ENCODE results near the gene MARCHF2. TPM values are rescaled to one million over a fixed set of nuclear protein-coding genes. Genes with fewer than 3 reads are reported as not detected.
"Not testable (repeated sequence)": the region's sequence is repeated elsewhere in the genome, so short reads cannot be mapped to it uniquely, and the experiment has no call there.

The MARCHF2 gene
- total RNA-seq, 6 donors from 2014 or later: 72.2 to 266 (median 111) TPM

DNA sequence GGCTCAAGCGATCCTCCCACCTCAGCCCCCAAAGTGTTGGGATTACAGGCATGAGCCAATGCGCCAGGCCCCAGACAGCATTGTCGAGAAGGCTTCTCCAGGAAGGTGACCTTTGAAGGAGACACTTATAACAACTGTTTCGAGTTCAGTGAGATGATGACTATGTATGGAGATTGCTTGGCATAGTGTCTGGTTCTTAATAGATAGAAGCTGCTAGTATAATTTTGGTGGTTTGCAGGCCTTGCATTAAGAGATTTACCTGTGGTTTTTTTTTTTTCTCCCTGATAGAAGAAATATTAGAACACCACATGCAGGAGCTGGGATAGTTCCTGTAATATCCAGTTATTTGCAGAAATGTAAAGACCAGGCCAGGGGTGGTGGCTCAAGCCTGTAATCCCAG lies 3.7 kb downstream of the MARCHF2 start:
- Histone ChIP-seq H3K9me3 (no peaks in the 10 kb centered on the region), H3K4me3 (no peak overlapping the region), H3K4me1 (peaks cover 26 to 46% (median 40%) of the 10 kb centered on the region in 4 donors), H3K27me3 (no peaks in the 10 kb centered on the region), H3K27ac (peak overlapping the region in 1 of 4 donors; percentile 27), H3K36me3 (peaks cover 0 to 13% (median 8%) of the 10 kb centered on the region in 4 donors)
- no peak for ATAC-seq (ENCODE audit: low FRiP score in 2 of 2)
- WGBS, 2 donors: 74 to 92% methylated on average over 4 of the region's 4 CpGs
- no peak for TF ChIP-seq POLR2A (IDR thresholded peaks at IDR 0.05)
- TF ChIP-seq CTCF (IDR thresholded peaks at IDR 0.05): no peak
- TF ChIP-seq POLR2AphosphoS5 (IDR thresholded peaks at IDR 0.05): no peak
- no peak for TF ChIP-seq EP300 (IDR thresholded peaks at IDR 0.05)
- no peak for DNase-seq

DNA sequence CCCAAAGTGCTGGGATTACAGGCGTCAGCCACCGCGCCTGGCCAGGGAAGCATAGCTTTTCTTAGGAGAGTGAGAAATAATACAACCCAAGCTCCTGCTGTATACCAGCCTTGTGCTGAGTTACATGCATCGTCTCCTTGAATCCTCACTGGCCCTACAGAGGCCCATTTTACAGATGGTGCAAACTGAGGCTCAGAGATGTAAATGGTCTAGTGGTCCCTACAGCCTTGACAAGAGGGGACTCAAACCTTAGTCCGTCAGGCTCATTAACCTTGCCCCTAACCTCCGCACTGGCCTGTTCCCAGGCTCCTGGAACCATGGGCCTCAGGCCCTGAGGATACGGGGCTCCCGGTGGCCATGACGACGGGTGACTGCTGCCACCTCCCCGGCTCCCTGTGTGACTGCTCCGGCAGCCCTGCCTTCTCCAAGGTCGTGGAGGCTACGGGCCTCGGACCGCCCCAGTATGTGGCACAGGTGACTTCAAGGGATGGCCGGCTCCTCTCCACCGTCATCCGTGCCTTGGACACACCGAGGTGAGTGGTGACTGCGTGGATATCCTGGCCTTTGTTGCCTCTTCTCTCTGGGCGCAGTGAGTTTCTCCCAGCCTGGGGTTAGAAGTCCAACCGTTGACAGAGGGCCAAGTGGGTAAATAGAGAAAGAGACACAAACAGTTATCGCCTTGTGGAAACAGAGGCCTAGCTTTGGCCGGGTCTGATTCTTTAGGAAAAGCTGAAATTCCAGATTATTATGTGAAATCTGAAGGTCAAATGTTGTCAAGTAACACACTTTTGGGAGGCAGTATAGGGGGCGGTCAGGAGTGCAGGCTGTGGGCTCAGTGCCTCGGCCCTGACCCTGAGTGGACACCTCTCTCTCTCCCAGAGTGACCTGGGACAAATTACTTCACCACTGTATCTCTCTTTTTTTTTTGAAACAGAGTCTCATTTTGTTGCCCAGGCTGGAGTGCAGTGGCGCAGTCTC lies 8.7 kb downstream of the MARCHF2 start:
- no peak overlapping the region for H3K27ac ChIP-seq
- ATAC-seq (ENCODE audit: low FRiP score in 2 of 2): no peak
- DNase-seq: peak in 1 of 2 donors; percentile 66

DNA sequence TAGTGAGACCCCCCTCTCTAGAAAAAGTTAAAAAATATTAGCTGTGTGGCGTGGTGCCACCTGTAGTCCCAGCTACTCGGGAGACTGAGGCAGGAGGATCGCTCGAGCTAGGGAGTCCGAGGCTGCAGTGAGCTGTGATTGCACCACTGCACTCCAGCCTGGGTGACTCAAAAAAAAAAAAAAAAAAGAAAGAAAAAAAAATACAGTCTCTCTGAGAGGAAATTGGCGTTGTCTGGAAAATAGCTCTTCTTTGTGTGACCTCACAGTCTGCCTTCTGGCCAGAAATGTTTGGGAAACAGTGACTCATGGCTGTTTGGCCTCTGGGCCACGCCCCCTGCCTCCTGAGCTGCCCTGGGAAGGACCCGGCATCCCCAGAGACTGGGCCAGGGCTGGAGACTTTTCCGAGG lies 10.7 kb downstream of the MARCHF2 start:
- WGBS, 2 donors: 33 to 38% methylated on average over 9 of the region's 9 CpGs
- no peaks in the 10 kb centered on the region for H3K9me3 ChIP-seq
- peak overlapping the region; percentile 78 to 83 (median 82) for H3K27ac ChIP-seq
- peaks cover 0 to 30% (median 17%) of the 10 kb centered on the region in 4 donors for H3K36me3 ChIP-seq
- DNase-seq (peak; percentile 65 to 88), ATAC-seq (ENCODE audit: low FRiP score in 2 of 2) (peak; percentile 92 to 96)
- TF ChIP-seq EP300 (IDR thresholded peaks at IDR 0.05) (peak in 2 of 4 donors; percentile 42 to 77), POLR2AphosphoS5 (IDR thresholded peaks at IDR 0.05) (peak; percentile 74 to 87), POLR2A (IDR thresholded peaks at IDR 0.05) (no peak), CTCF (IDR thresholded peaks at IDR 0.05) (no peak)
- H3K4me1 ChIP-seq: peaks cover 17 to 24% (median 20%) of the 10 kb centered on the region in 4 donors
- peak overlapping the region in 1 of 4 donors; percentile 11 for H3K4me3 ChIP-seq
- no peaks in the 10 kb centered on the region for H3K27me3 ChIP-seq

More for the DNA sequence above, 8.7 kb downstream of the MARCHF2 start:
- Histone ChIP-seq H3K4me1 (peaks cover 29 to 43% (median 34%) of the 10 kb centered on the region in 4 donors), H3K27me3 (no peaks in the 10 kb centered on the region), H3K4me3 (no peak overlapping the region), H3K9me3 (no peaks in the 10 kb centered on the region), H3K36me3 (peaks cover 0 to 29% (median 17%) of the 10 kb centered on the region in 4 donors)
- 94 to 95% methylated on average over 16 to 23 of the region's 28 CpGs for WGBS, 2 donors
- TF ChIP-seq POLR2AphosphoS5 (IDR thresholded peaks at IDR 0.05): no peak
- no peak for TF ChIP-seq CTCF (IDR thresholded peaks at IDR 0.05)
- TF ChIP-seq POLR2A (IDR thresholded peaks at IDR 0.05): no peak
- no peak for TF ChIP-seq EP300 (IDR thresholded peaks at IDR 0.05)

- not testable (repeated sequence) for H3K4me3 ChIP-seq; H3K27me3 ChIP-seq; H3K27ac ChIP-seq; DNase-seq; ATAC-seq (ENCODE audit: low FRiP score in 2 of 2); H3K9me3 ChIP-seq
- H3K36me3 ChIP-seq: peaks cover 0 to 33% (median 20%) of the 10 kb centered on the region in 4 donors
- H3K4me1 ChIP-seq: peaks cover 17 to 20% (median 17%) of the 10 kb centered on the region in 4 donors
- WGBS, 2 donors: 95 to 98% methylated on average over 6 of the region's 6 CpGs
Observed at GRCh38 chr19:8425331-8425730, 12.2 kb downstream of the MARCHF2 start.

- Histone ChIP-seq H3K4me3 (no peak overlapping the region), H3K36me3 (peaks cover 0 to 41% (median 27%) of the 10 kb centered on the region in 4 donors), H3K9me3 (no peaks in the 10 kb centered on the region), H3K27ac (no peak overlapping the region), H3K4me1 (peaks cover 17 to 20% (median 17%) of the 10 kb centered on the region in 4 donors), H3K27me3 (no peaks in the 10 kb centered on the region)
- ATAC-seq (ENCODE audit: low FRiP score in 2 of 2) (no peak), DNase-seq (no peak)
- TF ChIP-seq POLR2A (IDR thresholded peaks at IDR 0.05) (no peak), EP300 (IDR thresholded peaks at IDR 0.05) (no peak), CTCF (IDR thresholded peaks at IDR 0.05) (no peak), POLR2AphosphoS5 (IDR thresholded peaks at IDR 0.05) (no peak)
- WGBS, 2 donors: 91 to 94% methylated on average over 3 to 7 of the region's 7 CpGs
Observed at GRCh38 chr19:8426283-8426682, 13.2 kb downstream of the MARCHF2 start.
